ENCODE measurements around the gene DNHD1.

DNHD1 gene, protein sequence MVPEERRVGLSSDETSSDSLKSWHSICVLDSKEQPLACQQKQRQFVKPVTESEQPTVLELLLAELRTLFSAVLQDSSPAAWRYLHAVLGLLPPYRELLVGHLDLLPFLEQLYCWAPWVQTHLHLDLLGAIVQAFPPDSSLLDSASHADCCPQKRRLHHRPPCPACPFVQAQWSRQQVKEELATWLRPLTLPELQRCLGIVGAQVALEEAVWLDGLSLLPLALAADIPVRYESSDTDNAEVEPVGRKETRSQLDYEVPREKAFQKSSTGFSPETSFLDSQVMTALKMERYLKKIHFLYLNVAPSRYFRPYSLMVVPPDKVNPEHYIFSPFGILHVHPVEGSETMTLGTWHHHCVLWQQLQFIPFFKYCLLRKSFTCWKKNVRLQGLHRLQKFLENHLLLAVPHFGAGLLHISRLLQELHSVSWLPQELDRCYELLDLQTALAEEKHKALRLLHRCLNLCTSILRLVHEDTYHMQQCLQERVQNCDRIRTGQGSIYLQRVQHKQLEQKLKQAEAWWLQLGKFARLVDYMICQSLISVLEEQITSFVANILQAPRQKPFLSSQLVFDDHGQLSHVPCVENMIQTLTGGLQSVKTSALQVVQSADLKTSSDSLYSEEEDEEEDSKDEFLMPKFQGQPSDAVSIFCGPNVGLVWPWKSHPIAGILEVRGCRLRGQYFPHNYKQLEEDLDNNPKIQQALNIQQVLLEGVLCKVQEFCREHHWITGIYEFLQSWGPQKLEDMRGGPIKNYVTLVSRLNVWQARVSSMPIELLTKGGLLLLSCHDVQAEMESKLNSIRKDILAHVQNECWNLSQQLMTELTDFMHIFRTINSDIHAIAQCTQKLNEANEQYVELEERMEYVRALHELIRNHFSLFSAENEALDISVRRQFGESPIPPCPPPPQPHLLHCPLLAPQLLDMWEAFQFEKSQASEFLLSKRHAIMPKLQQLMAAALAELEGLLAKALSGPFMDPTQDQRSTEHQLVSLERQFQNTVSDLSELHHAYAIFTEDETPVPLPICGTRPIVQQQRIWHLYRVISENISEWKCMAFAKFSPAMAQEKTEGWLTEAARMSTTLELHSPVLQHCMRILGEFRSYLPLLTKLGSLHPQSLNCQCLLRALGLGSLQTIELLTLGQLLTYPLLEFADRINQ (N-terminal part only)

DNA sequence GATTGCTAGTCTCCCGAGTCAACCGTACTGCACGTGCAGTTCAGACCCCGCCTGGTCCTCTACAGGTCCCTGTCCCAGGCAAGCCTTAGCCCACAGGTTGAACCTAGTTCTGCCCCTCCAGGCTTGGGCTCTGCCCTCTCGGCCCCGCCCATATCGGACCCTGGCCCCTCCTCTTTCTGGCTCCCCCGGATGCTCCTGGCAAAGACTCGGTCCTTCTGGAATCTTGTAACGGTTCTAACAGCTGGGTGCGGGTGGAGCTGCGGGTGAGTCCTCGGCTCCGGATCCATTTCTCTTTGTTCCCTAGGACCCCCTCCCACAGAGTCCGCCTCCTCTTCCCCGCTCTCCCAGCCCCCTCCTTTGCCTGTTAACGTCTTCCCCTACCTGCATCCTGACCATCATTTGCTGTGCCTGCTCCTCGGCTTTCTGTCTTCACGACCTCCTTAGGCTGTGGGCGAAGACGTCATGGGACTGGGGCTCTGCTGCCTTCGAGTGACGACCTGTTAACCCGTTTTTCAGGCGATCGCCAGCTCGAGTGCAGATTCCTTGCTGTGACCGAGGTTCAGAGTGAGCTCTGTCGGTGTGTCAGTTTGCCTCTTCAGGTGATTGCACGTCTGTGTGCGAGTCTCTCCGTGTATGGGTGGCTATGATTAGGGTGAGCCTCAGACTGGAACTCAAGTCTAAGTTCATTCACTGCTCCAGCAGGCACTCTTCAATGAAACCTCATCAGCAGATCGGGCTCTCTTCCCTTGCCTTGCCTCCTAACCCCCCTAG, at the start of gene DNHD1:
Gene DNHD1 (plus strand): TSS at position 212 of the 771 bp plus-strand sequence. CDS start 936 bp downstream, outside the sequence.
- no peaks in the 10 kb centered on the region for H3K27me3 ChIP-seq (ENCODE audit: control insufficient read depth, insufficient read depth, low read length)
- H3K9me3 ChIP-seq (ENCODE audit: control insufficient read depth, low read length) = no peaks in the 10 kb centered on the region
- no peaks in the 10 kb centered on the region for H3K4me1 ChIP-seq (ENCODE audit: control insufficient read depth, insufficient read depth, low read length)
- no peak within 1 kb of the TSS for H3K9ac ChIP-seq (ENCODE audit: low read length)
- no peak within 1 kb of the TSS for H3K4me3 ChIP-seq (ENCODE audit: low read length)
- H3K36me3 ChIP-seq (ENCODE audit: control insufficient read depth, insufficient read depth, low read length) = peaks cover 4% of the 10 kb centered on the region

DNA sequence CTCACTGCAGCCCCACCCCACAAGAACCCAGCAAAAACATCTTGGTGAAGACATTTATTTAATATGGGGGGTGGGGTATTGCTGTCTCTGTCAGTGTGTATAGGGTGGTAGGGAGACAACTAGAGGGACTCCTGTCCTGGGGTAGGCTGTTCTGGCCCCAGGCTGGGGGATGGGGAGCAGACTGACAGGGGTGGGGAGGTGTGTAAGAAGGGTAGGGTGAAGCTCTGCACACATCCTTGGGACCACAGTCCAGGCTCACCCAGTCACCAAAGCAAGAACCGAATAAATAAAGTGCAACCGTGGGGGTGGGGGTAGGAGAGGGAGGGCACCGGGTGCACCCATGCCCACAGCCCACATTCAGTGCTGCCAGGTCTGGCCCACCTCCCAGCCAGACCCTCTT, 48.5 kb upstream of the DNHD1 start:
- H3K36me3 ChIP-seq (ENCODE audit: control insufficient read depth, insufficient read depth, low read length) = peaks cover 5% of the 10 kb centered on the region

DNA sequence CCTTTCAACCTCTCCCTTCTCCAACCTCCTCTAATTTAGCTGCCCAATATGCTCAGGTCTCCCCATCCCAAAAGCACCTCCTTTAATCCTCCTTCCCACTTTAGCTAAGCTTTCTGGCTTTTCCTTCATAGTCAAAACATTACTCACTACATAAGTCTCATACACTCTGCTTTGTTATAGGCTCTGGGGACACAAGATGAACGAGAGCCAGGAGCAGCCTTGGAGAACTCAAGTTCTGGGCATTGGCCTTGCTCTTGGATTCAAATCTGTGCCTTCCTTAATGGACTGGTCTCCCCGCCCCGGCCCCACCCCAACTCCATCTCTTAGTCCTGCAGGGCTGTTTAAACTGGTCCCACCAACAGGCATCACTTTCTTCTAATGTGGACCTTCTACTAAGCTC, 44.9 kb upstream of the DNHD1 start:
- Histone ChIP-seq H3K4me1 (ENCODE audit: control insufficient read depth, insufficient read depth, low read length) (no peaks in the 10 kb centered on the region), H3K27me3 (ENCODE audit: control insufficient read depth, insufficient read depth, low read length) (no peaks in the 10 kb centered on the region), H3K9me3 (ENCODE audit: control insufficient read depth, low read length) (no peaks in the 10 kb centered on the region), H3K4me3 (ENCODE audit: low read length) (no peak overlapping the region), H3K9ac (ENCODE audit: low read length) (no peak overlapping the region), H3K36me3 (ENCODE audit: control insufficient read depth, insufficient read depth, low read length) (peaks cover 11% of the 10 kb centered on the region)

More for the DNA sequence above, 48.5 kb upstream of the DNHD1 start:
- Histone ChIP-seq H3K27me3 (ENCODE audit: control insufficient read depth, insufficient read depth, low read length) (no peaks in the 10 kb centered on the region), H3K4me3 (ENCODE audit: low read length) (no peak overlapping the region), H3K4me1 (ENCODE audit: control insufficient read depth, insufficient read depth, low read length) (no peaks in the 10 kb centered on the region), H3K9ac (ENCODE audit: low read length) (no peak overlapping the region), H3K9me3 (ENCODE audit: control insufficient read depth, low read length) (no peaks in the 10 kb centered on the region)

DNA sequence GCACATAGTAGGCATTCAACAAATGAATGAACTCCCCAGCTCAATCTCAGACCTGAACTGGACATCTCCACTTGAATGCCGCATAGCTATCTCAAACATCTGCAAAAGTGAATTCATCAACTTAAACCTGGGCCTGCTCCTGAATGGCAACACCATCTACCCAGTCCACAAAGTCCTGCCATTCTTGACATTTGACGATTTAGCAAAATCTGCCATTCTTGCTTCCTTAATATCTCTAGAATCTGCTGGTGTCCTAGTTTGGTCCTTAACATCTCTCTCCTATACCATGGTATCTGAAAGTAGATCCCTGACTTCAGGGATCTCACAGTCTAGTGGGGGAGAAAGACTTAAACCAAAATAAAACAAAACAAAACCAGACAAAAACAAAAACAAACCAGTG, 43.9 kb upstream of the DNHD1 start:
- Histone ChIP-seq H3K4me3 (ENCODE audit: low read length) (no peak overlapping the region), H3K27me3 (ENCODE audit: control insufficient read depth, insufficient read depth, low read length) (no peaks in the 10 kb centered on the region), H3K36me3 (ENCODE audit: control insufficient read depth, insufficient read depth, low read length) (peaks cover 11% of the 10 kb centered on the region), H3K4me1 (ENCODE audit: control insufficient read depth, insufficient read depth, low read length) (no peaks in the 10 kb centered on the region), H3K9ac (ENCODE audit: low read length) (no peak overlapping the region), H3K9me3 (ENCODE audit: control insufficient read depth, low read length) (no peaks in the 10 kb centered on the region)

DNA sequence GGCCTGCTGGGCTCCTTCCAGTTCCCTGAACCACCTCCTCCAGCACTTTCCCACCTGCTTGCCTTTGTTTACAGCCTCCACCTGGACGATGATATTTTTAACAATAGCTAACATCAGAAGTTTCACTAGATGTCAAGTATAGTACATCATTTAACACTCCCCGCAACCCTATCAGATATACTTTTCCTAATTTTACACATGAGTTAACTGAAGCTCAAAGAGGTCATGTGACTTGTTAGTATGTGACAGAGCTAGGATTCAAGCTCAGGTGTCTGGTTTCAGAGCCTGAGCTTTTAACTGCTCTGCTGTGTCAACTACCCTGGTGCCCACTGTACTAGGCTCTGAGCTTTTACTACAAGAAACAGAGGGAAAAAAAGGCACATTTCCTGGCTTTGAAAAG, 42.0 kb upstream of the DNHD1 start:
- Histone ChIP-seq H3K4me3 (ENCODE audit: low read length) (no peak overlapping the region), H3K4me1 (ENCODE audit: control insufficient read depth, insufficient read depth, low read length) (no peaks in the 10 kb centered on the region), H3K9me3 (ENCODE audit: control insufficient read depth, low read length) (no peaks in the 10 kb centered on the region), H3K36me3 (ENCODE audit: control insufficient read depth, insufficient read depth, low read length) (peaks cover 6% of the 10 kb centered on the region), H3K9ac (ENCODE audit: low read length) (no peak overlapping the region), H3K27me3 (ENCODE audit: control insufficient read depth, insufficient read depth, low read length) (no peaks in the 10 kb centered on the region)

DNA sequence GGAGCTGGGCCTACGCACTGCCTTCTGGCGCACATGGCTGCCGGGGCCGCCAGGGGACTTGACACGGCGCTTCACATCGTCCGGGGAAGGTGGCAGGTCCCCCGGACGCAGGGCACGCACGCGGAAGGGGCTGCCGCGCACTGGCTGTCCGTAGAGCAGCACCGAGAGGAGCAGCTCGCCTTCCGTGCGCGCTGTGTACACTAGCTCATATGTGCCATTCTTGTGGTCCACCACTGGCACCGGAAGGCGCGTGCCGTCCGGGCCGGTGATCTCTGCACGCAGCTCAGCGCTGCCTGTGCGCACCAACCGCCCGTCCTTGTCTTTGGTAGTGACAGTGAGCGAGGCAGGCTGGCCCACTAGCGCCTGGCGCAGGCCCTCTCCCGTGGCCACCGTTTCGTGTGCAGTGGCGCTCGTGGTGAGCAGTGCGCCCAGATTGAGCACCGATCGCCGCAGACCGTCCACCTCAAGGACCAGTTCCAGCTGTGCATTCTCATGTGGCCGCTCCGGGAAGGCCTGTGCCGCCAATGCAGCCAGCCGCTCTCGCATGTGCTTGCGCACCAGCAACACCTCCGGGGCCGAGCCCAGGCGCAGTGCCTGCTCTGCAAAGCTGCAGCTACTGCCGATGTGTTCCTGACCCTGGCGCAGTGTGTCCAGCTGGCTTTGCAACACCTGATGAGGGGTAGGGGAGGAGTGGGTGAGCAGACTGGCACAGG, 40.6 kb upstream of the DNHD1 start:
- Histone ChIP-seq H3K9me3 (ENCODE audit: control insufficient read depth, low read length) (no peaks in the 10 kb centered on the region), H3K4me1 (ENCODE audit: control insufficient read depth, insufficient read depth, low read length) (no peaks in the 10 kb centered on the region), H3K4me3 (ENCODE audit: low read length) (no peak overlapping the region), H3K36me3 (ENCODE audit: control insufficient read depth, insufficient read depth, low read length) (peaks cover 6% of the 10 kb centered on the region), H3K27me3 (ENCODE audit: control insufficient read depth, insufficient read depth, low read length) (no peaks in the 10 kb centered on the region), H3K9ac (ENCODE audit: low read length) (no peak overlapping the region)

DNA sequence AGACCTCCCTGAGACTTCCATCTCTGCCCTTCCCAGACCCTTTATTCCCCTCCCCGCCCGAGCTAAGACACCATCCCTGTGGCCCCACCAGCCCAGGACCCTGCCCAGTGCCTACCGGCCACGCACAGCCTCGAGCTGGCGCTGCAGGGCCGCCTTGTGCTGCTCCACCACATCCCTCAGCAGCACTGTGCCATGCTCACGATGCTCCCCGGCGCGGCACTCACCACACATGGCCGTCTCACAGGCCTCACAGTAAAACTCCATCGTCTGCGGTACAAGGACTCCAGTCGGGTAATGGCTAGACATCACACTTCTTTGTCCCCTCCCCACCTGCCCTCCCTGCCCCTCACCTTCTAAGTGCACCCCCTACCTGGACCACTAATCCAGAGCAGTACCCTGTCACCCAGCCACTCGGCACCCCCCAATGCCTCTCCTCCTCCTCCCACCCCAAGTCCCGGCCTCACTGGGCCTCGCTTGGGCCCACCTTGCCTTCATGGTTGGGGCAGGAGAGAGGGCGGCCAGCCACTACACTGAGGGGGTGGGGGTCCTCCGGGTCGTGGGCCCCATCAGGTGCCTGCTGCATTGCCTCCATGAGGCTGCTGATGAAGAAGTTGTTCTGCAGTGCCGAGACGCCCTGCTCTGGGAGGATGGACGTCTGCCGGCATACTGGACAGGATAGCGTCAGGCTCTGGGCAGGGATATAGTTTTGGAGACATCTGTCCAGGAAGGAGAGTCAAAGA, 39.3 kb upstream of the DNHD1 start:
- peaks cover 6% of the 10 kb centered on the region for H3K36me3 ChIP-seq (ENCODE audit: control insufficient read depth, insufficient read depth, low read length)
- no peak overlapping the region for H3K4me3 ChIP-seq (ENCODE audit: low read length)
- no peak overlapping the region for H3K9ac ChIP-seq (ENCODE audit: low read length)
- H3K9me3 ChIP-seq (ENCODE audit: control insufficient read depth, low read length) = no peaks in the 10 kb centered on the region
- H3K27me3 ChIP-seq (ENCODE audit: control insufficient read depth, insufficient read depth, low read length) = no peaks in the 10 kb centered on the region
- no peaks in the 10 kb centered on the region for H3K4me1 ChIP-seq (ENCODE audit: control insufficient read depth, insufficient read depth, low read length)

DNA sequence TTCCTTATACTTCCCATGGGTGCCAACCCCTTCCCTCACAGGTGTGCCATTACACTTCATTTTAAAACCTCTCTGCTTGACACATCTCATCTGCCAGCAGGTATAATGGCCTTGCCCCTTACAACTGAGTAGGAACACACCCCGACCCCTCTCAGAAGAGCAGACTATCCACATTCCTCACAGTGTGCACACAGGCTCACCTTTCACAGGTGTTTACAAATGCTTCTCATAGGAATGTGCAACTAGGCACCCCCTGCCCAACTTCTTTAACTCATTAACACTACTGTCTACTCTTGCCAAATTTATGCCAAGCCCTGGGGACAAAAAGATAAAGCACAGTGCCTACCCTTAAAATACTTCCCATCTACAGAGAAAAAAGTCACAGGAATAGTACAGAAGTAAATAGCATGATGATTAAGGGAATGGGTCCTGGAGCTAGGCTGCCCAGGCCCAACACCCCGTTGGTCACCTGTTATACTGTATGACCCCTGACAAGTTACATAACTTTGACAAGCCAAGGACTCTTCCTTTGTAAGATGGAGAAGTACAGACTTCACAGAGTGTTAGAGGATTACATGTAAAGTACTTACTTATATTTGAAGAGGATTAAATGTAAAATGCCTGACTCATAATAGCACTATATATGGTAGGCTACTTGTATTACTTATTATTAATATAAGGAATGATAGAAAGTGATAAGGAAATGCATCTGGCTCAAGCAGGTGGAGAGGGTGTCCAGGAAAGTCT, 38.6 kb upstream of the DNHD1 start:
- peaks cover 6% of the 10 kb centered on the region for H3K36me3 ChIP-seq (ENCODE audit: control insufficient read depth, insufficient read depth, low read length)
- H3K4me1 ChIP-seq (ENCODE audit: control insufficient read depth, insufficient read depth, low read length) = no peaks in the 10 kb centered on the region
- no peaks in the 10 kb centered on the region for H3K27me3 ChIP-seq (ENCODE audit: control insufficient read depth, insufficient read depth, low read length)
- H3K4me3 ChIP-seq (ENCODE audit: low read length) = no peak overlapping the region
- no peak overlapping the region for H3K9ac ChIP-seq (ENCODE audit: low read length)
- no peaks in the 10 kb centered on the region for H3K9me3 ChIP-seq (ENCODE audit: control insufficient read depth, low read length)

DNA sequence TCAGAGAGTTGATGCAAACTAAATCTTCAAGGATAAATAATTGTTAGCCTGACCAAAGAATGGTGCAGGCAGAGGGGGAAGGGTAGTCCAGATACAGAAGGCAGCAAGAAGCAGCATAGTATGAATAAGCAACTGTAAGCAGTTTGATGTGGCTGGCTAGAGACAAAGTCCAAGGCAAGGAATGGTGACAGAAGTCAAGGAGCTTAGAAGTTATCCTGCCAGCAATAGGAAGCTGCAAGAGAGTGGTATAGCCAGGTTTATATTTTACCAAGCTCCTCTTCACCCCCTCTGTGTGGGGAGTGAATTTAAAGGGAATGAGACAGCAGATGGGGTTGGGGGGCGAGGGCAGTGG, 38.0 kb upstream of the DNHD1 start:
- no peak overlapping the region for H3K4me3 ChIP-seq (ENCODE audit: low read length)
- peaks cover 6% of the 10 kb centered on the region for H3K36me3 ChIP-seq (ENCODE audit: control insufficient read depth, insufficient read depth, low read length)
- no peaks in the 10 kb centered on the region for H3K27me3 ChIP-seq (ENCODE audit: control insufficient read depth, insufficient read depth, low read length)
- no peaks in the 10 kb centered on the region for H3K4me1 ChIP-seq (ENCODE audit: control insufficient read depth, insufficient read depth, low read length)
- no peak overlapping the region for H3K9ac ChIP-seq (ENCODE audit: low read length)
- H3K9me3 ChIP-seq (ENCODE audit: control insufficient read depth, low read length) = no peaks in the 10 kb centered on the region

DNA sequence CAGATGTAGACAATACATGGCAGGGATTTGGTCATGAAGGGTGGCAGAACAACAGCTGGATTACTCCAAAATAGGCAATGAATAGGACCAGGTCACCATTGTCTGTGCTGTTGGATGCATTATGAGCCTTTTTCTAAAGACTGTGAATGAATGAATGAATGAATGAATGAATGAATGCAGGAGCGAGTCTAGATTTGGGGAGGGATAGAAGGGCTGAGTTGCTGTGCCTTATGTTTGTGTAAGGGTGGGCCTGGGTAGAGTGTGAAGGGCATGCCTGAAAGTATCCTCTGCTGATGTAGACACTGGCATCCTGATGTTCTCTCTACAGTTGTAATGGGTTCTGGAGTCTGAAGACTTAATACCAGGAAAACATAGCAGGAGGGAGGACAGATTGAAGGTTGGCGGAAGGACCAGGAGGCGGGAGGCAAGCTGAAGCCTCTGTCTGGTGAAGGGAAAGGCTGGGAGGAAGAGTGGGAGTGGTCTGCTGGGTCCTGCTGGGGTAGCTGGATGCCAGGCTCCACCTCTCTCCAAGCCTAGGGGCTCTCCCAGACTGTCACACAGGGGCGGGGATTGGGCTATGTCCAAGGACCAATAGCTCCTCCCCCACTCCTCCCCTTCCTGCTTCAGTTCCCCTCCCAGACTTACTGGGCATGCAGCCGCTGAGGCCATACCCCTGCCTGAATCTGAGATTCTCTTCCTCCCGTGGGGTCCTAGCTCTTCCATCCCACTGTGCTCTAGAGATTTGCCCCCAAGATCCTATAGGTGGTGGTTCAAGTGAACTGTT, 28.2 kb upstream of the DNHD1 start:
- Histone ChIP-seq H3K9ac (ENCODE audit: low read length) (peak overlapping the region; percentile 22), H3K4me1 (ENCODE audit: control insufficient read depth, insufficient read depth, low read length) (peaks cover 19% of the 10 kb centered on the region), H3K36me3 (ENCODE audit: control insufficient read depth, insufficient read depth, low read length) (no peaks in the 10 kb centered on the region), H3K4me3 (ENCODE audit: low read length) (no peak overlapping the region), H3K9me3 (ENCODE audit: control insufficient read depth, low read length) (no peaks in the 10 kb centered on the region), H3K27me3 (ENCODE audit: control insufficient read depth, insufficient read depth, low read length) (no peaks in the 10 kb centered on the region)

All from mucosa of stomach (tissue), 1 donor.